Hippocampal formation (tissue), 2 donors: ENCODE data around the gene TM7SF2.
"Not testable (repeated sequence)": the region's sequence is repeated elsewhere in the genome, so short reads cannot be mapped to it uniquely, and the experiment has no call there.

Source experiments
- DNase-seq, 2 donors: peaks; one replicate each; lab custom pipeline; 2025; lab: John Stamatoyannopoulos, UW

TM7SF2 gene

DNA sequence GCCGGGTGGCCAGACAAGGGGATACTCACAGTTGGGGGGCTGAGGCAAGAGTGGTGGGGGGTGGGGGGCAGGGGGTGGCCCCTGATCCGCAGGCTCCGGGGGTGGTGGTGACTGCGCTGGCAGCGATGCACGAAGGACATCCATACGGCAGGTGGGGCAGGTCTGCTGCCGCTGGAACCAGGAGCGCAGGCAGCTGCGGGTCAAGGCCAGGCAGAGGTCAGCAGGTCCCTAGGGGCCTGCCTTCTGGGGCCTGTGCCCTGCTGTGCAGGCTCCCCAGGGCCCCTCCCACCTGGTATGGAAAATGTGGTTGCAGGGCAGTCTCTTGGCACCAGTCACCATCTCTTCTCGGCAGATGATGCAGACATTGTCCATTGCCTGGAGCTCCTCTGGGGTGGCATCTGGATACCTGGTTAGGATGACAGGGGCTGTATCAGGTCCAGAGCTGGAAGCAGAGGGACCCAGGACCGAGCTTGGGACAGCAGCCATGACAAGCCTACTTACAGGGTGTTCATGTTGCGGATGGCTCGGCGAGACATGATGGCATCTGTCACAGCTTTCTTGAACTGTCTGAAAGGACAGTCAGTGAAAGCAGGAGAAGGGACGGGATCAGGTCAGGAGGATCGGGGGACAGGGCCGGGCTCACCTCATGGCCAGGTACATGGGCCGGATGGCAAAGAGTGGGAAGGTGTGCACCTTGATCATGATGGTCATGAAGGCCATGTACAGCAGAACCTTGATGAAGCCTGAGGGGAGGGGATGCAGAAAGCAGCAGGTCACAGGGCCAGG is 19.2 kb downstream of the TM7SF2 start:
- DNase-seq = no peak

DNA sequence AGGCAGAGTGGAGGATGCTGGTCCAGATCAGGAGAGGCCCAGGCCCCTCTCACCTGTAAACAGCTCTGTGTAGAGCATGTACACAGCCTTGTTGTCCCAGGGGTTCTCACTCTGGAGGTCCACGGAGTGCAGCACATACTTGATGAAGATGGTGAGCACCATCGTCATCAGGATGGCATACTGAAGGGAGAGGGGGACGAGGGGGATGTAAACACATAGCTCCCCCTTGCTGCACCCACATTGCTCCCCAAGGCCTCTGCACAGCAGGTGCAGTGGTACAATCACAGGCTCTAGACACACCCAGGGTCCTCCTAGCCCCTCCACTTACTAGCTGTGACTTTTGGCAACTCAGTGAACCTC is 19.7 kb downstream of the TM7SF2 start:
- DNase-seq = no peak

GRCh38 chr11:65131895-65132237 is 20.2 kb downstream of the TM7SF2 start:
- DNase-seq = no peak

GRCh38 chr11:65132238-65132987 is 20.7 kb downstream of the TM7SF2 start:
- no peak for DNase-seq

GRCh38 chr11:65132988-65133700 is 21.5 kb downstream of the TM7SF2 start:
- no peak for DNase-seq

- no peak for DNase-seq
These were observed 22.1 kb downstream of the TM7SF2 start for GRCh38 chr11:65133724-65134123.

DNA sequence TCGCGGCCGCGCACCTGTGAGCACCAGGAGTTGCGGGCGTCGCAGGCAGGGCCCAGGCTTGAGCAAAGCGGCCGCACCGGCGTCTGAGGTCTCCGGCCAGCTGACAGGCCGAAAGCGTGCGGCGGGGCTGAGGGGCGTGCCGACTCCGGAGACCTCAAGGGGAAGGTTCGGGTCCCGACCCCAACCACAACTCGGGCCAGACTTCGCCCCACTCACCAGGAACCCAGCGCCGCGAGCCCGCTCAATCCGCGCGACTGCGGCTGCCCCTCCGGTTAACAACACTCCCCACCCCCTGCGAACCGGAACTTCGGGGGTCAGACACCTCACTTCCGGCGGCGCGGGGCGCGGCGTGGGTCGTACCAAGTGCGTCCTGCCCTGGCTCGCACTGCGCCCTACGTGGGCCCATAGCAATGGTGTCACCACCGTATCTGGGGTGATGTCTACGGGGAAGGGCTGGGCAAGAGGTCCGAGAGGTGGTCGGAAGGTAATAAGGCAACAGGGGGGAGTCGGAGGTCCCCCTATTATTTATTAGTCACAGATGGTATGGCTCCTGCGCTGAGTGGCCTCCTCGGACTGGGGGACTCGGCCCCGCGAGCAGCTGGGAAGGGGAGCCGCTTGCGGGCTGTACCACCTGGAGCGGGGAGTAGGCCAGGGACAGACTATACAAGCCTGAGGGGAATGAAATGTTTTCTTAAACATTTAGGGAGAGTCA is 22.7 kb downstream of the TM7SF2 start, which contains the start of gene SYVN1:
TSS of gene SYVN1 (minus strand) at position 280 of the 712 bp plus-strand sequence. CDS start 918 bp downstream, outside the sequence.
- peak; percentile 85 to 86 for DNase-seq

- DNase-seq = peak; percentile 81 to 90
These were observed 23.4 kb downstream of the TM7SF2 start for GRCh38 chr11:65134952-65135632.

- DNase-seq = no peak
These were observed 24.0 kb downstream of the TM7SF2 start for GRCh38 chr11:65135633-65136145.

- DNase-seq = no peak
These were observed 24.9 kb downstream of the TM7SF2 start for GRCh38 chr11:65136515-65137096.

GRCh38 chr11:65141896-65142494 is 30.3 kb downstream of the TM7SF2 start:
- DNase-seq = no peak

- DNase-seq = no peak
These were observed 35.8 kb downstream of the TM7SF2 start for GRCh38 chr11:65147352-65148075.

DNA sequence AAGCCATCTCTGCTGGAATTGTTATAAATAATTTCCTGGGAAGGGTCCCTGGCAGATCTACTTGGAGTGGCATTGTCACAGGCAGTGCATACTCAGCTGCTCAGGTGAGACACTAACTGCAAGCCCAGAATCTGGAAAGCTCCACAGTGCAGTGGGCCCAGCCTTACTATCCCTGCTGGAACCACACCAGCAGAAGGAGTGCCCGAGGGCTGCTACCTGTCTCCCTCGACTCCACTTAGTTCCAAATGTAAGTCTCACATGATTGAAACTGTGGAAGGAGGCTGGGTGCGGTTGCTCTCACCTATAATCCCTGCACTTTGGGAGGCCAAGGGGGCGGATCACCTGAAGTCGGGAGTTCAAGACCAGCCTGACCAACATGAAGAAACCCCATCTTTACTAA is 37.0 kb downstream of the TM7SF2 start:
- DNase-seq = no peak

- not testable (repeated sequence) for DNase-seq
These were observed 38.4 kb downstream of the TM7SF2 start for GRCh38 chr11:65150131-65150508.

DNA sequence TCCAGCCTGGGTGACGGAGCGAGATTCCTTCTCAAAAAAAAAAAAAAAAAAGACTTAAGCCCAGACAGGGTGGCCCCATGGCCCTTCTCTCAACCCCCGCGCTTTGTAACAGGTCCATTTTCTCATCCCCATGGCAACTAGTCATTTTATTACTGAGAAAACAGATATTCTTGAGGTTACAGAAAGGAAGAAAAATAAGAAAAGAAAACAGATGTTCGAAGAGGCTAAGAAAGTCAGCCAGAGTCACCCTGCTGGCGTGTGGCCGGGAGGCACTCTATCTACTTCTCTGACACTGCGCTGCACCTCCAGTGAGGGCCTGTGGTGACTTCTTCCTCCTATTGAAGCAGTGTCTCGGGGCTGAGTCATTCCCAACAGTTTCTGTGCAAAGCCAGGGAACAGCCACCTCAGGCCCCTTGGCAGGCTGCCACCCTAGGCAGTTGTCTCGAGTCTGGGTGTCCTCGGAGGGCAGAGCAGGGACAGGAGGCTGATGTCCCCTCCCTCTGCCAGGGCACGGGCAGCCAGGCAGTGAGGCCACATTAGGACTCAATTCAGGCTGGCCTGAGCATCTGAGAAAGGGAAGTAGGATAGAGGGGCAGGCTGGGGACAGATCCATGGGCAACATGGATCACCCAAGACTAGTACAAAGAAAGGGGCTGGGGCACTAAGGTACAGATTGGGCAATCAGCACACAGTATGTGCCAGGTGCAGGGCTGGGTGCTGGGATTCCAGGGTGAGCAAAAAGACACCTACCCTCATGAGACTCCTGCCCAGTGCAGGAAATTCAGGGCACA is 39.0 kb downstream of the TM7SF2 start:
- DNase-seq = peak; percentile 46 to 48

GRCh38 chr11:65151331-65151899 is 39.7 kb downstream of the TM7SF2 start:
- DNase-seq = no peak

DNA sequence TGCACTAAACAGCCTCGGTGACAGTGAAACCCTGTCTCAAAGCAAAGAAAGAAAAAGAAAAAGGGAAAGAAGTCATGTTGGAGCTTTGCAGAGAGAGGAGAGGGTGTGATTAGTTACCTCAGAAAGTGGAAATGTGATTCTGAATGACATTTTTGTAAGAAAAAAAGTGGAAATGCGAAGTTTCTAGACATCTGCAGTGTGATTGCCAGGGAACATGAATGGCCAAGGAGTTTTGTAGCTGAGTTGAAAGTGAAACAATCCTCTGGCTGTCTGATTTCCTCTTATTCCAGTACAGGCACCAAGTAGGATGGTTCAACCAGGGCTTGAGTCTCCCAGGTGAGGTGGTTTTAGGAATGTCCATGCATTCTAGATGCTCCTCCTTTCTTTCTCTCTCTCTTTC is 40.5 kb downstream of the TM7SF2 start:
- no peak for DNase-seq

GRCh38 chr11:65156256-65156655 is 44.6 kb downstream of the TM7SF2 start:
- no peak for DNase-seq

GRCh38 chr11:65156926-65157325 is 45.3 kb downstream of the TM7SF2 start:
- no peak for DNase-seq
